B cell (primary cell): ENCODE results near the gene CLIC6.

Experiments used
- CTCF ChIP-seq: fragments of 200-600 bp; IDR thresholded peaks from one replicate; pipeline ENCODE4 v1.8.0; 2022; ENCODE audit warnings: antibody characterized with exemption, mild to moderate bottlenecking
- EZH2 ChIP-seq: IDR thresholded peaks from 2 replicates; pipeline ENCODE4 v1.6.1; 2012; ENCODE audit warnings: borderline replicate concordance, low read depth, mild to moderate bottlenecking, moderate library complexity, low read length; ENCODE audit not compliant: insufficient read depth, poor library complexity, severe bottlenecking

- no peak for TF ChIP-seq CTCF
- no peak for TF ChIP-seq EZH2
Measured at GRCh38 chr21:34730194-34730593, 61.4 kb downstream of the CLIC6 start.
